ENCODE data around the gene NEK6.

DNA sequence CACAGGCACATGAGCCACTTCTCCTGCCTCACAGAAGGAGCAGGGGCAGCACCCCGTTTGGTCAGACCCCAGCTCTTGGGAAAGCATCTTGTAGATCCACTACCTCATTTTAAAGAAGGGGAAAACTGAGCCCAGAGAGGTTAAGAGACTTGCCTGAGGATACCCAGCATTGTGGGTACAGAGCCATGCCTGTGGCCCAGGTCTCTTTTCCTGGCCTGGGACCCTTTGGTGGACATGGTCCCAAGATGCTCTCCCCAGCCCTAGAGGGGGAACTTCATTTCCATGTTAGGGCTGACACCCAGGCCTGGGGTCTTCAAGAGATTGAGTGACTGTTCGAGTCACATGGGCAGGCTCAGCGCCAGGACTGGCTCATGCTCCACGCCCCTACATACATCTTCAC, 64.2 kb downstream of the NEK6 start:
- no peak for TF ChIP-seq POLR2A (IDR thresholded peaks at IDR 0.05)
- TF ChIP-seq, protein P1, sequence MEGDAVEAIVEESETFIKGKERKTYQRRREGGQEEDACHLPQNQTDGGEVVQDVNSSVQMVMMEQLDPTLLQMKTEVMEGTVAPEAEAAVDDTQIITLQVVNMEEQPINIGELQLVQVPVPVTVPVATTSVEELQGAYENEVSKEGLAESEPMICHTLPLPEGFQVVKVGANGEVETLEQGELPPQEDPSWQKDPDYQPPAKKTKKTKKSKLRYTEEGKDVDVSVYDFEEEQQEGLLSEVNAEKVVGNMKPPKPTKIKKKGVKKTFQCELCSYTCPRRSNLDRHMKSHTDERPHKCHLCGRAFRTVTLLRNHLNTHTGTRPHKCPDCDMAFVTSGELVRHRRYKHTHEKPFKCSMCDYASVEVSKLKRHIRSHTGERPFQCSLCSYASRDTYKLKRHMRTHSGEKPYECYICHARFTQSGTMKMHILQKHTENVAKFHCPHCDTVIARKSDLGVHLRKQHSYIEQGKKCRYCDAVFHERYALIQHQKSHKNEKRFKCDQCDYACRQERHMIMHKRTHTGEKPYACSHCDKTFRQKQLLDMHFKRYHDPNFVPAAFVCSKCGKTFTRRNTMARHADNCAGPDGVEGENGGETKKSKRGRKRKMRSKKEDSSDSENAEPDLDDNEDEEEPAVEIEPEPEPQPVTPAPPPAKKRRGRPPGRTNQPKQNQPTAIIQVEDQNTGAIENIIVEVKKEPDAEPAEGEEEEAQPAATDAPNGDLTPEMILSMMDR (IDR thresholded peaks at IDR 0.05), result no peak
- no peak for TF ChIP-seq POLR2AphosphoS5 (IDR thresholded peaks at IDR 0.05)
- no peak for TF ChIP-seq EP300 (IDR thresholded peaks at IDR 0.05)

Measured in upper lobe of left lung (tissue), 4 donors.